Spinal cord (tissue), 10 donors: ENCODE results near the gene TMEM131L. TPM values are rescaled to one million over a fixed set of nuclear protein-coding genes. Genes with fewer than 3 reads are reported as not detected.
A peak's percentile ranks its signal among the peaks of the same experiment; 100 is the strongest.

ENCODE experiments used
- DNase-seq, 6 donors: peaks; one replicate each; pipeline versions ENCODE4 v3.0.0 to v3.0.0-alpha.2; 2013 to 2015; ENCODE audit warnings: low spot score in 6 of 6, low read depth in 4 of 6
- H3K27ac ChIP-seq: one replicate; pipeline ENCODE4 v1.5.1; 2013; ENCODE audit warnings: low read depth, low read length, control low read depth
- H3K27me3 ChIP-seq: one replicate; pipeline ENCODE4 v1.6.1; 2013; ENCODE audit warnings: low read length; ENCODE audit not compliant: control insufficient read depth, insufficient read depth
- H3K36me3 ChIP-seq: one replicate; pipeline ENCODE4 v1.6.1; 2013; ENCODE audit warnings: low read length; ENCODE audit not compliant: control insufficient read depth, insufficient read depth
- H3K4me1 ChIP-seq: one replicate; pipeline ENCODE4 v1.6.1; 2013; ENCODE audit warnings: low read length; ENCODE audit not compliant: control insufficient read depth, insufficient read depth
- H3K4me3 ChIP-seq: one replicate; pipeline ENCODE4 v1.5.1; 2013; ENCODE audit warnings: low read depth, low read length, control low read depth
- H3K9me3 ChIP-seq: one replicate; pipeline ENCODE4 v1.6.1; 2013; ENCODE audit warnings: low read length; ENCODE audit not compliant: control insufficient read depth, insufficient read depth
- WGBS: methylation state at CpG from one replicate; pipeline ENCODE4 v1.1.5; 2013; ENCODE audit warnings: missing lambda C conversion rate; ENCODE audit not compliant: insufficient coverage; 5-methylcytosine and 5-hydroxymethylcytosine counted together
- polyA plus RNA-seq, 2 donors: library from polyadenylated mRNA; unstranded; fragments of 120-200 nt; gene quantifications; one replicate each; pipeline ENCODE4 v1.2.1, GENCODE V29; 2013; ENCODE audit not compliant: insufficient read length in 2 of 2
- total RNA-seq, 2 donors: library from RNA; depleted of rRNA in 1 of 2; stranded (reverse); fragments of 120-200 nt in 1 of 2; fragments of >200 nt in 1 of 2; gene quantifications; one replicate each; pipeline versions ENCODE4 v1.2.3 to v1.2.4, GENCODE V29; 2013 to 2014
- donor health status: healthy.

The TMEM131L gene
- total and polyA plus RNA-seq, 4 donors: 6.5 to 18.1 (median 12.4) TPM

- H3K27ac ChIP-seq: no peak overlapping the region
- DNase-seq: no peak
- no peaks in the 10 kb centered on the region for H3K36me3 ChIP-seq
- no peaks in the 10 kb centered on the region for H3K27me3 ChIP-seq
- no peaks in the 10 kb centered on the region for H3K9me3 ChIP-seq
- WGBS: 98% methylated on average over 5 of the region's 6 CpGs
- H3K4me3 ChIP-seq: no peak overlapping the region
- H3K4me1 ChIP-seq: peaks cover 20% of the 10 kb centered on the region
Measured at GRCh38 chr4:153537493-153537960, 71.4 kb downstream of the TMEM131L start.

GRCh38 chr4:153538487-153539357, 72.6 kb downstream of the TMEM131L start:
- no peaks in the 10 kb centered on the region for H3K9me3 ChIP-seq
- peak overlapping the region; percentile 72 for H3K27ac ChIP-seq
- peak in 2 of 6 donors; percentile 67 to 87 for DNase-seq

GRCh38 chr4:153539422-153539821, 73.3 kb downstream of the TMEM131L start:
- no peak overlapping the region for H3K27ac ChIP-seq

More at GRCh38 chr4:153538487-153539357, 72.6 kb downstream of the TMEM131L start:
- peak overlapping the region; percentile 38 for H3K4me3 ChIP-seq
- H3K27me3 ChIP-seq: no peaks in the 10 kb centered on the region
- 11% methylated on average over 12 of the region's 17 CpGs for WGBS
- no peaks in the 10 kb centered on the region for H3K36me3 ChIP-seq
- H3K4me1 ChIP-seq: peaks cover 20% of the 10 kb centered on the region

DNA sequence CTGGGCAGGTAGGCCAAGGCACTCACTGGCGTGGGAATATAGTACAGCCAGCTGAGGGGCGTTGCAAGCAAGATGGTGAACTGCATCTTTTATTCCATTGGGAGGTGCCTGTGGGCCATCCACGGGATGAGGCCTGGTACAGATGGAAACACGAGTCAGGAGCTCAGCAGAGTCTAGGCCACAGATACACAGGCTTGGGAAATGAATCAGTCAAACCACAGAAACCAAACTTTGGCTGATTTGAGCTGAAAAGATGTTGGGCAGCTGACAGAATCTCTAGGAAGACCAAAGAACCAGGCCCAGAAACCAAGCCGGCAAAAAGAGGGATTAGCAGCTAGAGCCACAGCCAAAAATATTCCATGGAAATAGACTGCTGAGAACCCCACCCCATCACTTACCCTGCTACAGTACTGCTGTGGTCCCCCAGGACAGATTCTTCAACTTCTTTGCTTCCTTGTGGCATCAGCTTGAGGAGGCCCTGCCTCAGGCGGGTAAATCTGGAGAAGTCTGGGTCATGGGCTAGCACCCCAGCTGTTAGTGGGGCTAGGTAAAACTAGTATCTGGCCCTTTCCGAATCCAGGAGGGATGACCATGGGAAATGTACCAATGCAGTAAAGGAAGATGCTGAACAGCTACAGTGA, 75.4 kb downstream of the TMEM131L start:
- WGBS: 97% methylated on average over 6 of the region's 7 CpGs
- Histone ChIP-seq H3K27me3 (no peaks in the 10 kb centered on the region), H3K36me3 (no peaks in the 10 kb centered on the region), H3K4me3 (no peak overlapping the region), H3K4me1 (peaks cover 13% of the 10 kb centered on the region), H3K27ac (no peak overlapping the region), H3K9me3 (no peaks in the 10 kb centered on the region)
- no peak for DNase-seq

More at GRCh38 chr4:153539422-153539821, 73.3 kb downstream of the TMEM131L start:
- Histone ChIP-seq H3K36me3 (no peaks in the 10 kb centered on the region), H3K9me3 (no peaks in the 10 kb centered on the region), H3K4me1 (peaks cover 20% of the 10 kb centered on the region), H3K4me3 (no peak overlapping the region), H3K27me3 (no peaks in the 10 kb centered on the region)
- DNase-seq: no peak
- WGBS: 80% methylated on average over 1 of the region's 3 CpGs

DNA sequence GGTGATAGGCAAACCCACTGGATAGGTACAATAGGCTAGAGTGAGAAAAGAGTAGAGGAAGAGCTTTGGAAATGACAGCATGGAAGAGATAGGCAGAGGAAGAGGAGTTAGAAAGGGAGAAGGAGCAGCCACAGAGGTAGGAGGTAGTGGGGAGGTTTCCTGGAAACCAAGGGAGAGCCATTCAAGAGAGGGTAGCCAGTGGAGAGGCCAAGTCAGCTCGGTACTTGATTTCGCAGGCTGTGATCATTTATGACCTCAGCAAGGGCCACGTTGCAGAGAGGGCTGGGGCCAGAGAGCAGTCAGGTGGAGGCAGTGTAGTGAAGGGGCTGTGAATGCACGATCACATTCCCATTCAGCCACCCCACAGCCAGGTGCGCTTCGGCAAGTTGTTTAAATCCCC, 76.0 kb downstream of the TMEM131L start:
- H3K4me3 ChIP-seq: no peak overlapping the region
- no peaks in the 10 kb centered on the region for H3K9me3 ChIP-seq
- 81% methylated on average over 2 of the region's 6 CpGs for WGBS
- H3K4me1 ChIP-seq: peaks cover 13% of the 10 kb centered on the region
- no peak for DNase-seq
- no peaks in the 10 kb centered on the region for H3K36me3 ChIP-seq
- no peaks in the 10 kb centered on the region for H3K27me3 ChIP-seq
- no peak overlapping the region for H3K27ac ChIP-seq

DNA sequence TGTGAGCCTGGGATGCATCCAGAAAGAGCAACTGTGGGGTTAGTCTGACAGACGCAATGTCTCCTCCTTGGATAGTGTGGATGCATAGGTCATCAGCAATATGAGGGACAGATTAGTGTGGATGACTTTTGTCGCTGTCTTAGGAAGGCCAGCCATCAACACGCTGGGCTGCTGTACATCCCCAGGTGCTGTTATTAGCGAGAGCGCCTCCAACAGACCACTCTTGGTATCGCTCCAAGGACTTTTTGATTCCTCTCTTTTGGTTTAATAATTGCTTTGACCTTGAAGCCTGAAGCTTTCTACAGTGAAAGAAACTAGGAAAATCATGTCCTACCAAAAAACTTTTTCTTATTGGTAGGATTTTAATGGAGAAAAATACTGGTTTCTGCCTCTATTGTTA, 76.7 kb downstream of the TMEM131L start:
- Histone ChIP-seq H3K4me1 (peaks cover 13% of the 10 kb centered on the region), H3K9me3 (no peaks in the 10 kb centered on the region), H3K4me3 (no peak overlapping the region), H3K27ac (no peak overlapping the region), H3K27me3 (no peaks in the 10 kb centered on the region), H3K36me3 (no peaks in the 10 kb centered on the region)
- WGBS: 88% methylated on average over 6 of the region's 6 CpGs
- DNase-seq: no peak

DNA sequence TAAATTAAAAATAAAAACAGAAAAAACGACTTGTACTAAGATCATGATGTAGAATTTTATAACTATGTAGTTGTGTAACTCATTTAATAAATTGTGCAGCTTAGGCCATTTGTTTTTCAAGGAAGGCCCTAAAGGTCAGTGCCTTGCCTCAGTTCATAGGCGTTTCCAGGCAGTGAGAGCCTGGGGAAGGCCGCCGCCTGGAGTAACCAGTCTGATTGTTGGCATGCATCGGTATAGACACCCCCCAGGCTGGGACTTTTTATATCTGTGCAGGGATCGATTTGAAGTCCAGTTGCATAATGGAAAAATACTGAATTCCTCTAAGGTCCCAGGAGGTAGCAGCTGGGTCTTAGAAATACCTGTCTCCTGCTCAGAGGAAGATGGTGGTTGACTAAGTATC, 77.2 kb downstream of the TMEM131L start:
- no peaks in the 10 kb centered on the region for H3K27me3 ChIP-seq
- H3K4me3 ChIP-seq: no peak overlapping the region
- H3K36me3 ChIP-seq: no peaks in the 10 kb centered on the region
- WGBS: 94% methylated on average over 5 of the region's 6 CpGs
- H3K9me3 ChIP-seq: no peaks in the 10 kb centered on the region
- H3K27ac ChIP-seq: no peak overlapping the region
- no peak for DNase-seq
- peaks cover 9% of the 10 kb centered on the region for H3K4me1 ChIP-seq

GRCh38 chr4:153545822-153546221, 79.7 kb downstream of the TMEM131L start:
- DNase-seq: no peak
- Histone ChIP-seq H3K4me1 (no peaks in the 10 kb centered on the region), H3K4me3 (no peak overlapping the region), H3K27me3 (no peaks in the 10 kb centered on the region), H3K9me3 (no peaks in the 10 kb centered on the region), H3K27ac (no peak overlapping the region), H3K36me3 (no peaks in the 10 kb centered on the region)
- WGBS: 60% methylated on average over 1 of the region's 8 CpGs

DNA sequence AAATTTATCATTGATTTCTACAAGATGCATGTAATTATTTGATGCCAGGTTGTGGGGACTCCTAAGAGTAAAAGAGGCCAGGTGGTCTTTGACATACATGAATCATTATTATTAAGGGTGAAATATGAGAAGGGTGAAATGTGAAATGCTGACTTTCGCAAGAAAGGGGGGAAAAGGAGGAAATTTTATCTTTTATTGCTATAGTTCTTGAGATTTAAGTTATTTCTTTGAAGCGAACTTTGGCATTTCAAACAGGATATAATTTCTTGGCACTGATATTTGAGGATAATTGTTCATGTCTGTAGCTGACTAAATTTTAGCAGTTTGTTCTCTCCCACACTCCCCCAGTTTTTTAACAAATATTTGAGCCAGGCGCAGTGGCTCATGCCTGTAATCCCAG, 80.1 kb downstream of the TMEM131L start:
- Histone ChIP-seq H3K4me1 (peaks cover 2% of the 10 kb centered on the region), H3K9me3 (no peaks in the 10 kb centered on the region), H3K4me3 (no peak overlapping the region), H3K27ac (no peak overlapping the region), H3K27me3 (no peaks in the 10 kb centered on the region), H3K36me3 (no peaks in the 10 kb centered on the region)
- no peak for DNase-seq
- no CpG with 5 or more reads among the region's 3 CpGs for WGBS
